Neural cell (in vitro differentiated cells): ENCODE data around the gene C9orf72.

Experiments
- CTCF ChIP-seq: fragments of 450-650 bp; IDR thresholded peaks from 2 replicates; pipeline ENCODE4 v1.5.1; 2014; ENCODE audit warnings: antibody characterized with exemption, mild to moderate bottlenecking, moderate library complexity; ENCODE audit not compliant: poor library complexity, severe bottlenecking
- POLR2AphosphoS5 ChIP-seq: IDR thresholded peaks from 2 replicates; pipeline ENCODE4 v1.6.1; 2012
- REST ChIP-seq: IDR thresholded peaks from 2 replicates; pipeline ENCODE4 v1.6.1; 2012; ENCODE audit warnings: borderline replicate concordance
- SMC3 ChIP-seq: fragments of 450-650 bp; conservative IDR thresholded peaks from 2 replicates; pipeline ENCODE4 v1.6.1; 2014; ENCODE audit warnings: antibody characterized with exemption, mild to moderate bottlenecking, moderate library complexity; ENCODE audit not compliant: poor library complexity

- TF ChIP-seq SMC3 (no peak), REST (no peak), CTCF (no peak), POLR2AphosphoS5 (no peak)
Observed at GRCh38 chr9:27618066-27618465, 44.8 kb upstream of the C9orf72 start.
